Endodermal cell (in vitro differentiated cells): ENCODE data around the gene DNAJC18. TPM values are rescaled to one million over a fixed set of nuclear protein-coding genes. Genes with fewer than 3 reads are reported as not detected.

Source experiments
- DNase-seq: peaks from one replicate; pipeline ENCODE4 v3.0.0-alpha.2; 2017
- H3K27ac ChIP-seq: 2 replicates; pipeline ENCODE4 v1.5.1; 2013; ENCODE audit warnings: mild to moderate bottlenecking, low read depth, low read length, moderate library complexity
- H3K27me3 ChIP-seq: 2 replicates; pipeline ENCODE4 v1.6.1; 2013; ENCODE audit warnings: mild to moderate bottlenecking, low read length, moderate library complexity; ENCODE audit not compliant: insufficient read depth, control insufficient read depth, poor library complexity, severe bottlenecking
- H3K36me3 ChIP-seq: 2 replicates; pipeline ENCODE4 v1.7.0; 2013; ENCODE audit warnings: mild to moderate bottlenecking, low read length, moderate library complexity; ENCODE audit not compliant: control insufficient read depth, insufficient read depth
- H3K4me1 ChIP-seq: one replicate; pipeline ENCODE4 v1.7.0; 2013; ENCODE audit warnings: low read length; ENCODE audit not compliant: control insufficient read depth, insufficient read depth
- H3K4me3 ChIP-seq: 2 replicates; pipeline ENCODE4 v1.5.1; 2013; ENCODE audit warnings: mild to moderate bottlenecking, low read length, moderate library complexity
- H3K9ac ChIP-seq: 2 replicates; pipeline ENCODE4 v1.6.1; 2013; ENCODE audit warnings: mild to moderate bottlenecking, low read length, moderate library complexity; ENCODE audit not compliant: poor library complexity, severe bottlenecking; ENCODE audit errors: extremely low read depth
- H3K9me3 ChIP-seq: 2 replicates; pipeline ENCODE4 v1.6.1; 2013; ENCODE audit warnings: mild to moderate bottlenecking, low read length, moderate library complexity; ENCODE audit not compliant: control insufficient read depth
- H3K27ac Mint-ChIP-seq: 2 replicates; pipeline ENCODE4 v1.8.0; 2020; ENCODE audit warnings: mixed read lengths
- H3K27me3 Mint-ChIP-seq: 2 replicates; pipeline ENCODE4 v1.8.0; 2021; ENCODE audit warnings: mild to moderate bottlenecking, mixed read lengths; ENCODE audit not compliant: insufficient read depth
- H3K36me3 Mint-ChIP-seq: 2 replicates; pipeline ENCODE4 v1.8.0; 2020; ENCODE audit warnings: low read depth, mixed read lengths
- H3K4me1 Mint-ChIP-seq: 2 replicates; pipeline ENCODE4 v1.8.0; 2020; ENCODE audit warnings: mixed read lengths
- H3K4me3 Mint-ChIP-seq: 2 replicates; pipeline ENCODE4 v1.8.0; 2020; ENCODE audit warnings: mild to moderate bottlenecking, moderate library complexity, mixed read lengths
- H3K9me3 Mint-ChIP-seq: 2 replicates; pipeline ENCODE4 v1.8.0; 2020; ENCODE audit warnings: mild to moderate bottlenecking, mixed read lengths
- CTCF ChIP-seq: fragments of 200-600 bp; sonication (generic); conservative IDR thresholded peaks from 2 replicates; pipeline ENCODE4 v1.5.0; 2021; ENCODE audit warnings: antibody characterized with exemption, mild to moderate bottlenecking
- WGBS, 2 experiments: methylation state at CpG; one replicate each; pipeline versions ENCODE4 v1.1.5 to v1.1.7; 2013; ENCODE audit warnings: missing lambda C conversion rate in 2 of 2, mixed read lengths in 1 of 2; ENCODE audit not compliant: insufficient coverage in 1 of 2, insufficient read length in 1 of 2; 5-methylcytosine and 5-hydroxymethylcytosine counted together
- total RNA-seq, 2 donors: library from RNA; stranded (reverse); fragmentation: NEBNext Ultra II Directional in 1 of 2; extraction: Animal tissue kit (Norgen Biotek cat#: 25700) in 1 of 2; gene quantifications; 2 replicates in 1 of 2; 3 replicates in 1 of 2; pipeline ENCODE4 v1.2.1, GENCODE V29; 2021

The DNAJC18 gene
- total RNA-seq, 2 donors from 2014 or later, result 21.8 to 26.6 TPM

GRCh38 chr5:139390639-139391569 lies 48.4 kb downstream of the DNAJC18 start:
- H3K9me3 Mint-ChIP-seq, result no peaks in the 10 kb centered on the region
- WGBS, 2 experiments, result 88 to 92% methylated on average over 5 to 10 of the region's 10 CpGs
- Histone ChIP-seq H3K4me1 (no peaks in the 10 kb centered on the region), H3K27ac (no peak overlapping the region), H3K36me3 (no peaks in the 10 kb centered on the region), H3K9ac (no peak overlapping the region), H3K27me3 (peaks cover 23% of the 10 kb centered on the region), H3K9me3 (no peaks in the 10 kb centered on the region), H3K4me3 (no peak overlapping the region)
- H3K36me3 Mint-ChIP-seq, result no peaks in the 10 kb centered on the region
- peaks cover 21% of the 10 kb centered on the region for H3K27me3 Mint-ChIP-seq
- H3K4me1 Mint-ChIP-seq, result peaks cover 18% of the 10 kb centered on the region
- no peak overlapping the region for H3K27ac Mint-ChIP-seq
- DNase-seq, result peak; percentile 56
- H3K4me3 Mint-ChIP-seq, result peak overlapping the region; percentile 68
- no peak for TF ChIP-seq CTCF

DNA sequence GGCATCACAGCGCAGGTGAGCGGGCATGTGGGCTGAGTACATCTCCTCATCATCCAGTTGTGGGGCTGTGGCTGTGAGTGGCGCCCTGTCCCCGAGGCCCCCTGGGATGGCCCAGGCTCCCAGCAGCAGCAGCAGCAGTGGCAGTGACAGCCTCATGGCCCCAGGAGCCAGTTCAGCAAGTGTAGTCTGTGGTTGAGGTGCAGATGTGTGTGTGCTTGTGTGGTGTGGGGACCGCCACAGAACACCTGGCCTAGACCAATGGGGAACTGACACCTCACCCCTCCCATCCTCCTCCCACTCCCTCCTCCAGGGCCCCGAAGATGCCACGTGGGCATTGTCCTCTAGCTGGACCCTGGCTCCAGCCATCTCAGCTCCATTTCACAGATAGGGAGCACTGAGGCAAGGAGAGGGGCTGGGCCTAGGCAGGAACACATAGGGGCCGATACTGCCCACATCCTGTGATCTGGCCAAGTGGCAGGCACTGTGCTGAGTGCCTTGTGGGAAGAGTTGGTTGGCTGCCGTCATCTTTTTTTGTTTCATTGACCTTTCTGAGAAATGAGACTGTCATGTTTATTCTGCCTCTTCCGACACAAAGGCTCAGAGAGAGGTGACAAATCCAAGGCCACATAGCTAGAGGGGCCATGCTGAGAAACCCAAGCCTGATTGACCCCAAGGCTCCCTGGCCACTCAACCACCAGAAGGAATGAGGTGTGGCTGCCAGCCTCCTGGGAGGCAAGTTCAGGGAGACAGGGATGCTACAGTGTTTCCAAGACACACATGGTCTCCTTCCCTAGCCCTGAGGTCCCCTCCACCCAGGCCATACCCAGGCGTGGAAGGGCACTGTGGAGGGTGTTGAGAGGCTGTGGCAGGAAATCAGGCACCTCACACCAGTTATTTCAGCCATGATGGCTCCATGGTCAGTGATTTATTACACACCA lies 49.4 kb downstream of the DNAJC18 start, which contains the start of gene MZB1:
Gene MZB1 (minus strand): TSS at position 213 of the 938 bp plus-strand sequence. CDS start 57 bp downstream, at position 156.
- H3K4me3 ChIP-seq, result no peak within 1 kb of the TSS
- H3K27me3 ChIP-seq, result peaks cover 23% of the 10 kb centered on the region
- no peak within 1 kb of the TSS for H3K4me3 Mint-ChIP-seq
- H3K9ac ChIP-seq, result no peak within 1 kb of the TSS
- no peak within 1 kb of the TSS for H3K27ac ChIP-seq
- H3K9me3 ChIP-seq, result no peaks in the 10 kb centered on the region
- 88 to 90% methylated on average over 3 to 10 of the region's 11 CpGs for WGBS, 2 experiments
- no peaks in the 10 kb centered on the region for H3K36me3 ChIP-seq
- H3K27me3 Mint-ChIP-seq, result peaks cover 21% of the 10 kb centered on the region
- no peak within 1 kb of the TSS for H3K27ac Mint-ChIP-seq
- peak; percentile 47 for DNase-seq
- no peak for TF ChIP-seq CTCF
- no peaks in the 10 kb centered on the region for H3K36me3 Mint-ChIP-seq
- peaks cover 16% of the 10 kb centered on the region for H3K4me1 Mint-ChIP-seq
- H3K4me1 ChIP-seq, result no peaks in the 10 kb centered on the region
- no peaks in the 10 kb centered on the region for H3K9me3 Mint-ChIP-seq

DNA sequence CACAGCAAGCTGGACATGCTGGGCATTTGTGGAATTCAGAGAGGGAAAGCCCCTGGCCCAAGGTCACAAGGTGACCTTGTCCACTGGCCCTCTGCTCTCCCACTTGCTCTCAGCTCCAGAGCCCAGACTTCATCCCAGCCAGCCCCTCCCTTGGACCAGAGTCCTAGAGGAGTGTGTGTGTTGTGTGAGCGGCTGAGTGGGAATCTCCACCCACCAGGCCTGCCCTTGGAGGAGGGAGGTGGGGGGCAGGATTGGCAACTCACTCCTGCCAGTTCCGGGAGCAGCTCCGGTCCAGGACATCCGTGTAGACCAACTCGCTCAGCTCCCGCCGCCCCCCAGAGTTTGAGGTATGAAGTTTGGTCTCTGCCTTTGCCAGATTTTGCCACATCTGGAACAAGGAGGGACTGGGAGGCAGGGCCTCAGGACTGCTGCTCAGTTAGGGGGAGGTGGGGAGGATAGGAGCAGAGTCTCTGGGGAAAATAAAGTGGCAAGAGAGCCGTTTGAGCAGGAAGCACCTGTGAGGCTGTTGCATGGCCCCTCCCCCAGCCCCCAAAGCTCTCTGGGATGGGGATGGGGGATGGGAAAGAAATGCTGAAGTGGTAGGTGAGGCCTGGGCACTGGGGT lies 51.0 kb downstream of the DNAJC18 start:
- Histone ChIP-seq H3K4me3 (no peak overlapping the region), H3K27ac (no peak overlapping the region), H3K27me3 (peaks cover 7% of the 10 kb centered on the region), H3K4me1 (no peaks in the 10 kb centered on the region), H3K9me3 (no peaks in the 10 kb centered on the region), H3K36me3 (no peaks in the 10 kb centered on the region), H3K9ac (no peak overlapping the region)
- Mint-ChIP-seq H3K4me3 (no peak overlapping the region), H3K27me3 (peaks cover 13% of the 10 kb centered on the region), H3K4me1 (peaks cover 23% of the 10 kb centered on the region), H3K9me3 (no peaks in the 10 kb centered on the region), H3K27ac (no peak overlapping the region), H3K36me3 (no peaks in the 10 kb centered on the region)
- no peak for TF ChIP-seq CTCF
- DNase-seq, result peak; percentile 60
- WGBS, 2 experiments, result 40 to 76% methylated on average over 2 to 8 of the region's 8 CpGs
